LNCaP clone FGC (cell line): ENCODE measurements around the gene NAB2.

ENCODE experiments used
- DNase-seq: peaks from one replicate; pipeline ENCODE4 v3.0.0-alpha.2; 2011; ENCODE audit warnings: low read depth
- H3K4me3 ChIP-seq: 2 replicates; pipeline ENCODE4 v1.5.1; 2011; ENCODE audit warnings: mild to moderate bottlenecking, low read depth, low read length, control low read depth
- TF ChIP-seq, protein P1 (sequence below): IDR thresholded peaks from 2 replicates; pipeline ENCODE4 v1.5.1; 2012; ENCODE audit warnings: mild to moderate bottlenecking; ENCODE audit not compliant: control insufficient read depth, insufficient read depth; ENCODE audit errors: extremely low read depth

The NAB2 gene

DNA sequence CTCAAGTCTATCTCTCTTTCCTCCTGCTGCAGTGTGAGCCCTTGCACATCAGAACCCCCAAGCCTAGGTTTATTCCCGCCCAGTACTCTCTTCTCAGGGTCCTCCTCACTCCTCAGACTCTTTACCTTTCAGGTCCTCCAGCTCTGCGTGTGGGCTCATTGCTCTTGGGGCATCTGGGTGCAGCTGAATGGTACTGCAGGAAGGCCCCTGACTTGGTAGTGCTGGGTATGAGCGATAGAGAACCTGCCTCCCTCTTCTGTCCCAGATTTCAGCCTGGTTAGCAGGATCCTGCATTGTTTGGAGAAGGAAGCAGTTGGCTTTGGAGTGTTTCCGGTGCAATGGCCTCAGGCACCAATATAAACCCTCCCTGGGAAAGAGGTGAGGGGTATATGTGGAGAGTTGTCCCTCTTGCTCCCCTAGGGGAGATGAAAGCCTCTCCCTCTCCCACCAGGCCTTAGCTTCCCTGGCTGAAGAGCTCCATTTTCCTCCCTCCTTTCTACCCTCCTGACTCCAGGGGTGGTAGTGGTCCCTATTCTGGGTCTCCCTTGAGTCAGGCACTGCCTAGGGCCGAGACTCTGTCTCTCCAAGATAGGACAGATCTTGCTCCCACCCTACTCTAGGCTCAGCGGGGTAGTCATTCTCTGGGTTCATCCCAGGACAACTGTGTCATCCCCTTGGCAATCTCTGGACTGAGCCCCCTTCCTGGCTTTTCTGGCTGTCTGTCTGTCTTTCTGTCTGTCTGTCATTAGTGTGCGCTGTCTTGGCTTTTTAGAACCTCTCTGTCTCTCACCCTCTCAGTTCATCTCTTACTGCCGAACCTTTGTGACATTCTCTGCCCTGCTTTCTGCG is 43.2 kb downstream of the NAB2 start:
- DNase-seq = no peak
- no peak overlapping the region for H3K4me3 ChIP-seq
- TF ChIP-seq, protein P1, sequence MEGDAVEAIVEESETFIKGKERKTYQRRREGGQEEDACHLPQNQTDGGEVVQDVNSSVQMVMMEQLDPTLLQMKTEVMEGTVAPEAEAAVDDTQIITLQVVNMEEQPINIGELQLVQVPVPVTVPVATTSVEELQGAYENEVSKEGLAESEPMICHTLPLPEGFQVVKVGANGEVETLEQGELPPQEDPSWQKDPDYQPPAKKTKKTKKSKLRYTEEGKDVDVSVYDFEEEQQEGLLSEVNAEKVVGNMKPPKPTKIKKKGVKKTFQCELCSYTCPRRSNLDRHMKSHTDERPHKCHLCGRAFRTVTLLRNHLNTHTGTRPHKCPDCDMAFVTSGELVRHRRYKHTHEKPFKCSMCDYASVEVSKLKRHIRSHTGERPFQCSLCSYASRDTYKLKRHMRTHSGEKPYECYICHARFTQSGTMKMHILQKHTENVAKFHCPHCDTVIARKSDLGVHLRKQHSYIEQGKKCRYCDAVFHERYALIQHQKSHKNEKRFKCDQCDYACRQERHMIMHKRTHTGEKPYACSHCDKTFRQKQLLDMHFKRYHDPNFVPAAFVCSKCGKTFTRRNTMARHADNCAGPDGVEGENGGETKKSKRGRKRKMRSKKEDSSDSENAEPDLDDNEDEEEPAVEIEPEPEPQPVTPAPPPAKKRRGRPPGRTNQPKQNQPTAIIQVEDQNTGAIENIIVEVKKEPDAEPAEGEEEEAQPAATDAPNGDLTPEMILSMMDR = no peak

DNA sequence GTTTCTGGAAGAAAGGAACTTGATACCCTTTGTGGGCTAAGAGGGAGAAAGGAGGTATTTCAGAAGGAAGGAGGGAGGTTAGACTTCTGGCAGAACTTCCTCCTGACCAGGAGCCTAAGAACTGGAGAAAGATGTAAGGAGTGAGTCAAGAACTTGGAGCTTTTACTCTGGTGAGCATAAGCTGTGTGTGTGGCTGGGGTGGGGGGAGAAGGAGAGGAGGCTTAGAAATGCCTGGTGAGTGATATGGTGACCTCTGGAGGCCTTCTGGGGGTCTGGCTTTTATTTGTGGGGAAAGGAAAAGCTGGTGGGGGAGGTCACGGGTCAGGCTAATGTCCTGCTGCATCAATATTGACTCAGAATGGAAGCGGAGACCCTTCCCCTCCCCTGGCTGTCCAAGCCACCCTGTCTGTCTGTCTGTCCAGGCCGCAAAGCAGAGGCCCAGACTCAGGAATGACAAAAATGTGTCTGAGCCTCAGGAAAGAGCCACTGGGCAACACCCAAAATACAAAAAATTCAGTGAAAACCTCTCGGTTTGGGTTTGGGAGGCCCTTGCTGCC is 44.2 kb downstream of the NAB2 start:
- TF ChIP-seq, protein P1 = no peak
- H3K4me3 ChIP-seq = no peak overlapping the region
- no peak for DNase-seq

DNA sequence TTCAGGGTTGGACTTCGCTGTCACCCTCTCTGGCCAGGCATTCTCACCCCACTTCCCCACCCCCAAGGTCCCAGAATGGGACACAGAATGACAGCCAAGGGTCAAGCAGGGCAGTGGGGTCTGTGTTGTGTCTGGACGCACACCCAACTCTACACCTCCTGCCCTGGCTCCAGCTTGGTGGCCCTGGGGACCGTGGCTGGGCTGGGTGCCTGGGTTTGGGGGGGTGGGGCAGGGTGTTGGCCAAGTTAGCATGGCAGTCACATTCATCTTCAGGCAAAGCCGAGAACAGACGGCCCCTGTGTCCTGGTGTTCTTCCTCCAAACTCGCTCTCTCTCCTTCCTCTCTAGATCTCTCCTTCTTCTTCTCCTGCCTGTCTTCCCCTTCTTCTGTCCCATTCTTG is 45.0 kb downstream of the NAB2 start:
- TF ChIP-seq, protein P1 = no peak
- no peak for DNase-seq
- no peak overlapping the region for H3K4me3 ChIP-seq

DNA sequence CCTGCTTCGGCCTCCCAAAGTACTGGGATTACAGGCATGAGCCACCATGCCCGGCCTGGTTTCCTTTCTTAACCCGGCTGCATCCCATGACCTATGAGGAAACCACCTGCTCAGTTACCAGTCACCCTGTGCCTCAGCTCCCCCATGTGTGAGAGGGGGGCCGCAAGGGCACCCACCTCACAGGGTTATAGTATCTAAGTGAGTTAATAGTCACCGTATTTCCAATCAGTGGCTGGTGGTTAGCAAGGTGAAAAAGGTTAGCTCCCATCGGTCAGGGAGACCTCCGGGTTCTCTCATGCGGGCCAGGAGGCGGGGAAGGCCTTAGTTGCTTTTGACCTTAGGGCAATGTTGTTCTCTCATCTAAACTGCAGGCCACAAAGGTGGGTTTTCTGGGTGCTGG is 46.0 kb downstream of the NAB2 start:
- no peak for DNase-seq
- TF ChIP-seq, protein P1 = no peak
- no peak overlapping the region for H3K4me3 ChIP-seq

DNA sequence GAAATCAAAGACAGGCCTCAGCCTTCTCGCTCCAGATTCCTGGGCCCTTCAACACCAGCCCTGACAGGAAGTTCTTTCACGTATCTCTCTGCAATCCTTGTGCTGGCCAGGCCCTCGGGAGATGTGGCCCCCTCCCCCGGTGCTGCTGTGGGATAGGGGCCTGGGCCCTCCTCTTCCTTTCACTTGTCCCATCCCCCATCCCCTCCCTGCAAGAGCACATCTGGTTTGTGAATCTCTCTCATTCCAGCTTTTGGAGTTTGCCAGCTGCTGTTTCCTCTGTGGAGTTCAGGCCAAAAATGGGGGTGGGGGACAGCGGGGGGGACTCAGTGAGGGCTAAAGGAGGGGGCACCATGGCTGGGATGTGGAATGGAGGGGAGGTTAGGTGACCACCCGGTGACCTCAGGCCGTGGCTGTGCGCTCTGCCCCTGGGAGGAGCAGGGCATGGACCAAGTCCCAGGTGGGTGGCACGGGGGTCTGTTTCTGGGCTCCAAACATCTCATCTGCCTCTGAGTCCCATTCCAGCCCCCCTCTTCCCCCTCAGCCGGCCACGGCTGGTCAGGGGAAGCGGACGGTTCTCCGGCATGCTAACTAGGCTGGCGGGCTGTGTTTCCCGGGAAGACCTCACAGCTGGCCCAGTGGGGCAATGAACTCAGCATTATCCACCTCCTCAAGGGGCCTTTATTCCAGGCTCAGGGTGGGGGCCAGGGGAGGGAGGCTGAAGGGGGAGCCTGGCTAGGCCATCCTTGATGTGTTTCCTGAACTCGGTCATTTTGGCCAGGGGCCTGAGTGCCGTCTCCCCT is 46.8 kb downstream of the NAB2 start:
- DNase-seq = no peak
- H3K4me3 ChIP-seq = no peak overlapping the region
- TF ChIP-seq, protein P1 = no peak

DNA sequence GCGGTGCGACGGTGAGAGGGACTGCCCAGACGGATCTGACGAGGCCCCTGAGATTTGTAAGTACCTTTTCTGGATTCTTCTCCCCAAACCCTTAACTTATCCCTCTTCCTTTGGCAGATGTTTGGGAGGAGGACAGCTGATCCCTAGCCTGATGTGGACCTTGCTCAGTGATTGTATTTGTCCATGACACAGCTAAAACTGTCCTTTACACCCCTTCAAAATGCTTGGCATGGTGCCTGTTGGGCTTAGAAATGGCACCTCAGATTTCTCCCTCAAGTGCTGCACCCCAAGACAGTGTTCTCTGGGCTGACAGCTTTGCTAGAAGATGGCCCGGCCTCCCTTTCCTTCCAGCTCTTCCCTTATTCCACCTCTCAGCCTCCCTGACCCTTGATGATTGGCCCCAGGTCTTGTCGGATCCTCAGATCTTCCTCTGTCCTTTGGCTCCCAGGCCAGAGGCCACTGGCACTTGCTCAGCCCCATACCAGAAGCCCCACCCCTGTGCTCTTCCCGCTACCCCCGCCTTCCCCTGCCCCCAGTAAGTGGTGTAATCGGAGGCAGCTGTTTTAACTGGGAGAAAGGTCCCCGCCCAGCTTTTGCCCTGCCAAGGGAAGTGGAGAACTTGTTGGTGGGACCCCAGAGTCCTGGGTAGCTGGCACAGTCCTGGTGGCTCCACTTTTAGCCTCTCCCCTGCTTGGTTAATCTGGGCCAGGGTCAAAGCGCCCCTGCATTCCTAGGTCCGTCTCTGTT is 49.8 kb downstream of the NAB2 start:
- TF ChIP-seq, protein P1 = no peak
- DNase-seq = no peak
- H3K4me3 ChIP-seq = no peak overlapping the region
